GM23248 (cell line): ENCODE measurements around the gene RHBG. TPM values are rescaled to one million over a fixed set of nuclear protein-coding genes. Genes with fewer than 3 reads are reported as not detected.

Experiments used
- DNase-seq: peaks from one replicate; pipeline ENCODE4 v3.0.0-alpha.2; 2015
- H2AFZ ChIP-seq: fragments of 200-600 bp; sonication (generic); 2 replicates; pipeline ENCODE4 v1.6.1; 2016; ENCODE audit warnings: antibody characterized with exemption
- H3F3A ChIP-seq: fragments of 200-600 bp; sonication (generic); 2 replicates; pipeline ENCODE4 v1.6.1; 2016; ENCODE audit warnings: mild to moderate bottlenecking, antibody characterized with exemption, mixed run types; ENCODE audit not compliant: insufficient read depth
- H3K27ac ChIP-seq: fragments of 200-600 bp; sonication (generic); 2 replicates; pipeline ENCODE4 v1.5.1; 2016; ENCODE audit warnings: mild to moderate bottlenecking
- H3K27me3 ChIP-seq: fragments of 200-600 bp; sonication (generic); replicated peaks from 2 replicates; pipeline ENCODE4 v1.6.1; 2016; ENCODE audit warnings: mild to moderate bottlenecking; ENCODE audit not compliant: insufficient read depth
- H3K36me3 ChIP-seq: fragments of 200-600 bp; sonication (generic); 2 replicates; pipeline ENCODE4 v1.6.1; 2016; ENCODE audit warnings: low read depth, mild to moderate bottlenecking
- H3K4me1 ChIP-seq: fragments of 200-600 bp; sonication (generic); 2 replicates; pipeline ENCODE4 v1.6.1; 2016; ENCODE audit warnings: mild to moderate bottlenecking; ENCODE audit not compliant: insufficient read depth
- H3K4me2 ChIP-seq: fragments of 200-600 bp; sonication (generic); one replicate; pipeline ENCODE4 v1.6.1; 2016; ENCODE audit warnings: mild to moderate bottlenecking; ENCODE audit not compliant: unreplicated experiment
- H3K4me3 ChIP-seq: fragments of 200-600 bp; sonication (generic); 2 replicates; pipeline ENCODE4 v1.5.1; 2016; ENCODE audit warnings: mild to moderate bottlenecking
- H3K79me2 ChIP-seq: fragments of 200-600 bp; sonication (generic); 2 replicates; pipeline ENCODE4 v1.6.1; 2016; ENCODE audit warnings: mild to moderate bottlenecking; ENCODE audit not compliant: insufficient read depth
- H3K9ac ChIP-seq: fragments of 200-600 bp; sonication (generic); 2 replicates; pipeline ENCODE4 v1.6.1; 2016; ENCODE audit warnings: mild to moderate bottlenecking
- H3K9me2 ChIP-seq: fragments of 200-600 bp; sonication (generic); 2 replicates; pipeline ENCODE4 v1.6.1; 2016; ENCODE audit warnings: mixed run types, mild to moderate bottlenecking, moderate library complexity; ENCODE audit not compliant: insufficient read depth
- H3K9me3 ChIP-seq: fragments of 200-600 bp; sonication (generic); one replicate; pipeline ENCODE4 v1.6.1; 2017; ENCODE audit warnings: low read depth
- H4K20me1 ChIP-seq: fragments of 200-600 bp; sonication (generic); 2 replicates; pipeline ENCODE4 v1.6.0; 2016; ENCODE audit not compliant: insufficient read depth
- EZH2 ChIP-seq: fragments of 200-600 bp; sonication (generic); IDR thresholded peaks from 2 replicates; pipeline ENCODE4 v1.6.1; 2018; ENCODE audit warnings: antibody characterized with exemption, mild to moderate bottlenecking; ENCODE audit not compliant: insufficient read depth, poor library complexity, severe bottlenecking
- EZH2phosphoT487 ChIP-seq: fragments of 200-600 bp; sonication (generic); IDR thresholded peaks from 2 replicates; pipeline ENCODE4 v1.6.1; 2018; ENCODE audit warnings: antibody characterized with exemption, moderate library complexity, mild to moderate bottlenecking, low read depth; ENCODE audit not compliant: insufficient read depth
- WGBS, 2 experiments: methylation state at CpG; one replicate each; pipeline ENCODE4 v1.1.6; 2015 to 2017; ENCODE audit warnings: low lambda C conversion rate in 2 of 2, low coverage in 1 of 2; ENCODE audit errors: missing lambda C conversion rate in 2 of 2; 5-methylcytosine and 5-hydroxymethylcytosine counted together
- in situ Hi-C: fragments of 300-500 bp; cut with MboI; formaldehyde crosslinking; loops from 2 replicates; pipeline ENCODE4 v1.15.0; 2020
- polyA plus RNA-seq: library from polyadenylated mRNA; unstranded; fragments of >200 nt; fragmentation: Nextera tagmentation; extraction: Ambion mirVana; gene quantifications from 2 replicates; pipeline ENCODE4 v1.2.1, GENCODE V29; 2016
- total RNA-seq: library from RNA; depleted of rRNA; stranded (reverse); fragments of >200 nt; shearing (Covaris generic); gene quantifications from 2 replicates; pipeline ENCODE4 v1.2.3, GENCODE V29; 2014

Gene RHBG
- total and polyA plus RNA-seq, 2 experiments from 2014 or later = not detected

GRCh38 chr1:156372265-156372586 lies 3.2 kb downstream of the RHBG start:
- in situ Hi-C loops = no loop called here
- Histone ChIP-seq H3K9me3 (no peaks in the 10 kb centered on the region), H3K79me2 (no peaks in the 10 kb centered on the region), H2AFZ (no peak overlapping the region), H3F3A (no peaks in the 10 kb centered on the region), H3K27me3 (0 out of 2 replicates have a peak, but pooled peaks cover 3% of the 10 kb centered on the region), H3K4me2 (no peak overlapping the region), H3K4me1 (no peaks in the 10 kb centered on the region), H3K9me2 (no peaks in the 10 kb centered on the region), H3K36me3 (no peaks in the 10 kb centered on the region), H3K27ac (no peak overlapping the region), H4K20me1 (no peaks in the 10 kb centered on the region), H3K9ac (no peak overlapping the region), H3K4me3 (no peak overlapping the region)
- no peak for DNase-seq
- TF ChIP-seq EZH2phosphoT487 = no peak
- no peak for TF ChIP-seq EZH2

- TF ChIP-seq EZH2 = no peak
- no peak for TF ChIP-seq EZH2phosphoT487
- Histone ChIP-seq H3F3A (no peaks in the 10 kb centered on the region), H3K27ac (no peak overlapping the region), H3K4me2 (no peak overlapping the region), H3K4me3 (no peak overlapping the region), H3K9me2 (no peaks in the 10 kb centered on the region), H3K36me3 (no peaks in the 10 kb centered on the region), H4K20me1 (no peaks in the 10 kb centered on the region), H3K9ac (no peak overlapping the region), H3K27me3 (0 out of 2 replicates have a peak, but pooled peaks cover 3% of the 10 kb centered on the region), H3K4me1 (no peaks in the 10 kb centered on the region), H3K9me3 (no peaks in the 10 kb centered on the region), H3K79me2 (no peaks in the 10 kb centered on the region), H2AFZ (no peak overlapping the region)
- DNase-seq = no peak
- in situ Hi-C loops = no loop called here
- 70 to 74% methylated on average over 4 of the region's 4 CpGs for WGBS, 2 experiments
Measured at GRCh38 chr1:156372876-156373275, 3.9 kb downstream of the RHBG start.

GRCh38 chr1:156373546-156373945 lies 4.5 kb downstream of the RHBG start:
- no peak overlapping the region for H2AFZ ChIP-seq
- no peak overlapping the region for H3K9ac ChIP-seq
- H3K4me1 ChIP-seq = no peaks in the 10 kb centered on the region
- no peak overlapping the region for H3K4me2 ChIP-seq
- no peaks in the 10 kb centered on the region for H3K36me3 ChIP-seq
- no peaks in the 10 kb centered on the region for H3F3A ChIP-seq
- H3K27ac ChIP-seq = no peak overlapping the region
- no peaks in the 10 kb centered on the region for H3K79me2 ChIP-seq
- H3K9me2 ChIP-seq = no peaks in the 10 kb centered on the region
- in situ Hi-C loops = no loop called here
- no peak for DNase-seq
- no peak for TF ChIP-seq EZH2phosphoT487
- TF ChIP-seq EZH2 = no peak
- no peaks in the 10 kb centered on the region for H4K20me1 ChIP-seq
- H3K4me3 ChIP-seq = no peak overlapping the region
- 0 out of 2 replicates have a peak, but pooled peaks cover 3% of the 10 kb centered on the region for H3K27me3 ChIP-seq
- no peaks in the 10 kb centered on the region for H3K9me3 ChIP-seq

GRCh38 chr1:156376146-156376545 lies 7.1 kb downstream of the RHBG start:
- Histone ChIP-seq H3K9me3 (no peaks in the 10 kb centered on the region), H3K9me2 (no peaks in the 10 kb centered on the region), H3K79me2 (no peaks in the 10 kb centered on the region), H3F3A (no peaks in the 10 kb centered on the region), H3K9ac (no peak overlapping the region), H3K4me2 (no peak overlapping the region), H3K27me3 (no peaks in the 10 kb centered on the region), H3K27ac (no peak overlapping the region), H2AFZ (no peak overlapping the region), H3K4me1 (no peaks in the 10 kb centered on the region), H4K20me1 (no peaks in the 10 kb centered on the region), H3K4me3 (no peak overlapping the region), H3K36me3 (no peaks in the 10 kb centered on the region)
- in situ Hi-C loops = no loop called here
- TF ChIP-seq EZH2phosphoT487 = no peak
- TF ChIP-seq EZH2 = no peak
- WGBS, 2 experiments = 71 to 72% methylated on average over 2 of the region's 2 CpGs
- peak; percentile 77 for DNase-seq
